Fibroblast of lung (primary cell): ENCODE measurements around the gene PTDSS2. TPM values are rescaled to one million over a fixed set of nuclear protein-coding genes. Genes with fewer than 3 reads are reported as not detected.

ENCODE experiments used
- DNase-seq, 2 donors: peaks; one replicate each; pipeline versions ENCODE4 v3.0.0 to v3.0.0-alpha.2; 2010; ENCODE audit warnings: low read depth in 2 of 2
- H2AFZ ChIP-seq: 2 replicates; pipeline ENCODE4 v1.5.1; 2012; ENCODE audit warnings: low read length, control low read depth, inconsistent platforms
- H3K27ac ChIP-seq: 2 replicates; pipeline ENCODE4 v1.5.1; 2011; ENCODE audit warnings: low read length, control low read depth; ENCODE audit not compliant: insufficient read depth
- H3K27me3 ChIP-seq: 2 replicates; pipeline ENCODE4 v1.5.1; 2011; ENCODE audit warnings: mild to moderate bottlenecking, low read length; ENCODE audit not compliant: control insufficient read depth, insufficient read depth
- H3K36me3 ChIP-seq: 2 replicates; pipeline ENCODE4 v1.5.1; 2011; ENCODE audit warnings: low read length; ENCODE audit not compliant: control insufficient read depth, insufficient read depth
- H3K4me1 ChIP-seq: 2 replicates; pipeline ENCODE4 v1.5.1; 2011; ENCODE audit warnings: low read length; ENCODE audit not compliant: control insufficient read depth, insufficient read depth; ENCODE audit errors: extremely low read depth
- H3K4me2 ChIP-seq: 2 replicates; pipeline ENCODE4 v1.5.1; 2011; ENCODE audit warnings: low read length, control low read depth; ENCODE audit not compliant: insufficient read depth; ENCODE audit errors: extremely low read depth
- H3K4me3 ChIP-seq, 4 experiments: fragments of 200-600 bp in 1 of 4; sonication (generic) in 1 of 4; replicated peaks in 1 of 4; 2 replicates each; pipeline ENCODE4 v1.5.1; 2011 to 2016; ENCODE audit warnings: low read length in 4 of 4, low read depth in 3 of 4, mild to moderate bottlenecking in 3 of 4, control low read depth in 2 of 4, inconsistent platforms in 1 of 4, mixed read lengths in 1 of 4; ENCODE audit not compliant: insufficient read depth in 1 of 4; ENCODE audit errors: control extremely low read depth in 1 of 4
- H3K79me2 ChIP-seq: 2 replicates; pipeline ENCODE4 v1.5.1; 2012; ENCODE audit warnings: mild to moderate bottlenecking, low read length, inconsistent platforms; ENCODE audit not compliant: control insufficient read depth, insufficient read depth
- H3K9ac ChIP-seq: 2 replicates; pipeline ENCODE4 v1.5.1; 2011; ENCODE audit warnings: mild to moderate bottlenecking, low read length, control low read depth; ENCODE audit not compliant: insufficient read depth
- H3K9me3 ChIP-seq: 2 replicates; pipeline ENCODE4 v1.5.1; 2012; ENCODE audit warnings: low read depth, low read length; ENCODE audit not compliant: control insufficient read depth, insufficient read depth
- H4K20me1 ChIP-seq: 2 replicates; pipeline ENCODE4 v1.5.1; 2011; ENCODE audit warnings: low read length; ENCODE audit not compliant: control insufficient read depth, insufficient read depth; ENCODE audit errors: extremely low read depth
- EZH2 ChIP-seq: IDR thresholded peaks from 2 replicates; pipeline ENCODE4 v1.5.1; 2012; ENCODE audit warnings: low read length, control low read depth, mild to moderate bottlenecking; ENCODE audit errors: missing control alignments
- polyA plus RNA-seq, 2 donors: library from polyadenylated mRNA; depleted of rRNA in 1 of 2; stranded (reverse) in 1 of 2; unstranded in 1 of 2; fragments of >200 nt; gene quantifications; 2 replicates each; pipeline ENCODE4 v1.2.1, GENCODE V29; 2011 to 2012; ENCODE audit warnings: missing spikeins in 1 of 2
- total RNA-seq: library from RNA; depleted of rRNA; stranded (reverse); fragments of >200 nt; gene quantifications from 2 replicates; pipeline ENCODE4 v1.2.1, GENCODE V29; 2014
- TF ChIP-seq, protein P1 (sequence below), 2 donors: IDR thresholded peaks in 1 of 2; conservative IDR thresholded peaks in 1 of 2; 1 replicate in 1 of 2; 2 replicates in 1 of 2; pipeline ENCODE4 v1.5.1; 2011 to 2012; ENCODE audit warnings: low read length in 2 of 2, control low read depth in 1 of 2, inconsistent platforms in 1 of 2, low read depth in 1 of 2, mild to moderate bottlenecking in 1 of 2

PTDSS2 gene
- total and polyA plus RNA-seq, 2 donors (not counting 1 experiment from before 2014, with no cell fraction given), result 17.4 to 36.7 TPM

DNA sequence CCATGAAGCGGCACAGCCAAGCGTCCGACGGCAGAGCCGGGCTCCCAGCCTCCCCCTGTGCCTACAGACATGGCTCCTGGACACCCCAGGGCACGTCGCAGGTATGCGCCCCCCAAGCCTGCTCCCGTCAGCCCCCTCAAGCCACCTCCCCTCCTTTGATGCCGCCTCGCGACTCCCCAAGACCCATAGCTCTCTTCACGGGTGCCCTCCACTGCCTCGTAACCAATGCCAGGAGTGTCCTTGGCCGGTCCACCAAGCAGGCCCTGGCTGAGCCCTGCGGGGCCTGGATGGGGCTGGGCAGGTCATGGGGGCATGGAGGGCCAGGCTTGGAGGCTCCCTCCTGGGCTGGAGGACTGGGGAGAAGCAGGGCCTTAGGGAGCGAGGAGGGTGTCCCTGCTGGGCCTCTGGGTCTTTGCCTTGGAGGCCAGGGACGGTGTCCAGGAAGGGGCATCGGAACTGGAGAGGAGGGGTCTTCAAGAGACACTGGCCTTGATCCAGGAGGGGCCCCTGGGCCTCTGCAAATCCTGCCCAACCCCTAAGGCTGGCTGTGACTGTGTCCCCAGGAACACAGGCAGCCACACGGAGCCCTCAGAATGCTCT, 17.5 kb upstream of the PTDSS2 start:
- no peaks in the 10 kb centered on the region for H4K20me1 ChIP-seq

GRCh38 chr11:433111-433510, 17.0 kb upstream of the PTDSS2 start:
- H3K27me3 ChIP-seq, result no peaks in the 10 kb centered on the region
- TF ChIP-seq EZH2, result no peak
- TF ChIP-seq, protein P1, sequence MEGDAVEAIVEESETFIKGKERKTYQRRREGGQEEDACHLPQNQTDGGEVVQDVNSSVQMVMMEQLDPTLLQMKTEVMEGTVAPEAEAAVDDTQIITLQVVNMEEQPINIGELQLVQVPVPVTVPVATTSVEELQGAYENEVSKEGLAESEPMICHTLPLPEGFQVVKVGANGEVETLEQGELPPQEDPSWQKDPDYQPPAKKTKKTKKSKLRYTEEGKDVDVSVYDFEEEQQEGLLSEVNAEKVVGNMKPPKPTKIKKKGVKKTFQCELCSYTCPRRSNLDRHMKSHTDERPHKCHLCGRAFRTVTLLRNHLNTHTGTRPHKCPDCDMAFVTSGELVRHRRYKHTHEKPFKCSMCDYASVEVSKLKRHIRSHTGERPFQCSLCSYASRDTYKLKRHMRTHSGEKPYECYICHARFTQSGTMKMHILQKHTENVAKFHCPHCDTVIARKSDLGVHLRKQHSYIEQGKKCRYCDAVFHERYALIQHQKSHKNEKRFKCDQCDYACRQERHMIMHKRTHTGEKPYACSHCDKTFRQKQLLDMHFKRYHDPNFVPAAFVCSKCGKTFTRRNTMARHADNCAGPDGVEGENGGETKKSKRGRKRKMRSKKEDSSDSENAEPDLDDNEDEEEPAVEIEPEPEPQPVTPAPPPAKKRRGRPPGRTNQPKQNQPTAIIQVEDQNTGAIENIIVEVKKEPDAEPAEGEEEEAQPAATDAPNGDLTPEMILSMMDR (conservative IDR thresholded peaks at IDR 0.05 in 1 of 2, IDR thresholded peaks at IDR 0.05 in 1 of 2; ENCODE audit: low read depth in 1 of 2, low read length in 2 of 2), result no peak
- no peaks in the 10 kb centered on the region for H4K20me1 ChIP-seq

More for the DNA sequence above, 17.5 kb upstream of the PTDSS2 start:
- H3K9me3 ChIP-seq, result no peaks in the 10 kb centered on the region
- DNase-seq, result no peak
- no peak overlapping the region for H2AFZ ChIP-seq
- H3K79me2 ChIP-seq, result no peaks in the 10 kb centered on the region
- no peaks in the 10 kb centered on the region for H3K36me3 ChIP-seq
- H3K27ac ChIP-seq, result no peak overlapping the region
- TF ChIP-seq, protein P1 (conservative IDR thresholded peaks at IDR 0.05 in 1 of 2, IDR thresholded peaks at IDR 0.05 in 1 of 2; ENCODE audit: low read depth in 1 of 2, low read length in 2 of 2), result no peak
- no peak for TF ChIP-seq EZH2
- no peak overlapping the region for H3K9ac ChIP-seq
- H3K4me2 ChIP-seq, result no peak overlapping the region
- no peak overlapping the region for H3K4me3 ChIP-seq
- no peaks in the 10 kb centered on the region for H3K27me3 ChIP-seq
- H3K4me1 ChIP-seq, result no peaks in the 10 kb centered on the region

DNA sequence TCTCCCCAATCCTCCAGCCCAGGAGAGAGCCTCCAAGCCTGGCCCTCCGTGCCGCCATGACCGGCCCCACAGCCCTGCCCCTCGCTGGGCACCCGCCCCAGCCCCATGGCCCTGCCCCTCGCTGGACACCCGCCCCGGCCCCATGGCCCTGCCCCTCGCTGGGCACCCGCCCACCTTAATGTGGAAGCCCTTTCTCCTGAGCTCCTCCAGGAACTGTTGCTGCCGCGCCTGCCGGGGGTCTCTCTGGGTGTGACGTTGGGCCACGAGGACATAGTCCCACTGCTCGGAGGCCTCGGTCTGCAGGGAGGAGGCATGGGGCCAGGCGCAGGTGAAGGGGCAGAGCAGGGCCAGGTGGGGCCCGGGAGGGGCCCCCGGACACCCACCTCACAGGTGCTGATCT, 16.4 kb upstream of the PTDSS2 start:
- Histone ChIP-seq H3K36me3 (no peaks in the 10 kb centered on the region), H3K9me3 (no peaks in the 10 kb centered on the region), H3K4me3 (no peak overlapping the region), H3K79me2 (no peaks in the 10 kb centered on the region), H3K27me3 (no peaks in the 10 kb centered on the region), H3K4me1 (no peaks in the 10 kb centered on the region), H2AFZ (no peak overlapping the region), H3K27ac (no peak overlapping the region), H4K20me1 (no peaks in the 10 kb centered on the region), H3K9ac (no peak overlapping the region), H3K4me2 (no peak overlapping the region)
- DNase-seq, result no peak
- TF ChIP-seq EZH2, result no peak

More at GRCh38 chr11:433111-433510, 17.0 kb upstream of the PTDSS2 start:
- no peaks in the 10 kb centered on the region for H3K9me3 ChIP-seq
- no peaks in the 10 kb centered on the region for H3K4me1 ChIP-seq
- DNase-seq, result no peak
- no peaks in the 10 kb centered on the region for H3K36me3 ChIP-seq
- no peaks in the 10 kb centered on the region for H3K79me2 ChIP-seq
- H2AFZ ChIP-seq, result no peak overlapping the region
- H3K4me2 ChIP-seq, result no peak overlapping the region
- no peak overlapping the region for H3K4me3 ChIP-seq
- no peak overlapping the region for H3K9ac ChIP-seq
- H3K27ac ChIP-seq, result no peak overlapping the region
